Activated T-cell treated with anti-CD3 and anti-CD28 coated beads for 4 hours (primary cell): ENCODE measurements around the gene ZSWIM8.
"Not testable (repeated sequence)": the region's sequence is repeated elsewhere in the genome, so short reads cannot be mapped to it uniquely, and the experiment has no call there.

ENCODE experiments used
- DNase-seq: peaks from one replicate; pipeline ENCODE4 v3.0.0-alpha.2; 2020

Gene ZSWIM8

DNA sequence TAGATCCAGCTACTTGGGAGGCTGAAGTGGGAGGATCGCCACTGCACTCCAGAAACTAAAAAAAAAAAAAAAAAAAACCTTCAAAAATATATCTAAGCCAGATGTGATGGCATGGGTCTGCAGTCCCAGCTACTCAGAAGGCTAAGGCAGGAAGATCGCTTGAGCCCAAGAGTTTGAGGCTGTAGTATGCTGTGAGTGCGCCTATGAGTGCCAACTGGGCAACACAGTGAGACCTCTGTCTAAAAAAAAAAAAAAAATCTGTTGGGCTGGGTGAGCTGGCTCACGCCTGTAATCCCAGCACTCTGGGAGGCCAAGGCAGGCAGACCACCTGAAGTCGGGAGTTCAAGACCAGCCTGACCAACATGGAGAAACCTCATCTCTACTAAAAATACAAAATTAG is 6.4 kb upstream of the ZSWIM8 start:
- DNase-seq, result no peak

DNA sequence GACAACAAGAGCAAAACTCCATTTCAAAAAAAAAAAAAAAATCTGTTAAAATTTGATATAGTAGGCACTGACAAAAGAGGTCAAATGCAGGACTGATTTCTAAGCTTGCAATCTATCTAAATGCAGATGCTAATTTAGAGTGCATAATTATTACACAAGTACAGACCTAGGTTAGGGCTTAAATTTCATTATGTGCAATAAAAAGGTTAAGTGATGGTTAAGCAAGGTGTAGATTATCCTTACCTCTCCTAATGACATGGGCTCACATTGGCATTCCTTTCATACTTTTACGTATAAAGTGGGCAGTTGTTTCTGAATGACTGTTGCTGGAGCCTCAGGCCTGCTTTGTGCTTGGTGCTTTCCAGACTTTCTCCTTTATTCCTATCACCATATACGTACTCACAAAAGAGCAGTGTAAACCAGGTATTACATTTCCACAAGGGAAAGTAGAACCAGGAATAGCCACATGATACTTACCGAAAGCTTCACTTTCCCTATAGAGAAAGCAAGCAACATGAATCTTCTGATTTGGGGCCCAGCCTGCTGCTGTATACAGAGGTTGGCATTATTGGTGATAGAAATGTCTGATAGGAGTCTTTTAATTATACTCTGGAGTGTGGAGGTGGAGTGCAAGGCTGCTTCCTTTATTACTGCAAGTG is 5.7 kb upstream of the ZSWIM8 start:
- DNase-seq, result no peak

DNA sequence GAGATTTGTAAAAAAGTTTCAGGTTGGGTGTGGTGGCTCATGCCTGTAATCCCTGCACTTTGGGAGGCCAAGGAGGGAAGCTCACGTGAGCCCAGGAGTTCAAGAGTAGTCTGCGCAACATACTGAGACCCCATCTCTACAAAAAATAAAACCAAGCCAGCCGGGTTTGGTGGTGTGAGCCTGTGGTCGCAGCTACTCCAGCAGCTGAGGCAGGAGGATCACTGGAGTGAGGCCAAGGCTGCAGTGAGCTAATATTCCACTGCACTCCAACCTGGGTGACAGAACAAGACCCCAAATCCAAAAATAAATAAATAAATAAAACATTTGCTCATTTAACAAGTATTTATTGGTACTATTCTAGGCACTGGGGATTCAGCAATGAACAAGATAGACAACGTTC is 5.1 kb upstream of the ZSWIM8 start:
- DNase-seq, result no peak

GRCh38 chr10:73780966-73781365 is 4.4 kb upstream of the ZSWIM8 start:
- DNase-seq, result no peak

DNA sequence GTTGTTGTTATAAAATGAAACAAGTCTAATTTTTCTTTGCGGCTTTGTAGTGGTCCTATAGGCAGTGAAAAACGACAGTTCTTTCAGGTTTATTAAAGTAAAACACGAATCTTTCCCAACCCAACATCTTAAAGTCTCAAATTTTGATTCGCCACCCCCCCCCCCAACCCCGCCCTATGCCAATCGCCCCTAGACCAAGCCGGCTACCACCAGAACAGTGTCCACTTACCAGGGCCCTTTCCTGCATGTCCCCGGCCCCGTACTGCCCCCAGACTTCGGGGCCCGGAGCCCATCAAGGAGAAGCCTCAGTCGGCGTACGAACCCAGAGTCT is 3.9 kb upstream of the ZSWIM8 start:
- no peak for DNase-seq

GRCh38 chr10:73781879-73782748 is 3.3 kb upstream of the ZSWIM8 start, which contains the start of gene CHCHD1:
TSS of gene CHCHD1 (plus strand) at chr10:73782048. CDS start at chr10:73782076, 28 bp downstream.
- peak; percentile 91 for DNase-seq

- DNase-seq, result no peak
These were observed 2.7 kb upstream of the ZSWIM8 start for GRCh38 chr10:73782749-73783085.

GRCh38 chr10:73785721-73786511 is 510 bp downstream of the ZSWIM8 start:
- DNase-seq, result peak; percentile 36

DNA sequence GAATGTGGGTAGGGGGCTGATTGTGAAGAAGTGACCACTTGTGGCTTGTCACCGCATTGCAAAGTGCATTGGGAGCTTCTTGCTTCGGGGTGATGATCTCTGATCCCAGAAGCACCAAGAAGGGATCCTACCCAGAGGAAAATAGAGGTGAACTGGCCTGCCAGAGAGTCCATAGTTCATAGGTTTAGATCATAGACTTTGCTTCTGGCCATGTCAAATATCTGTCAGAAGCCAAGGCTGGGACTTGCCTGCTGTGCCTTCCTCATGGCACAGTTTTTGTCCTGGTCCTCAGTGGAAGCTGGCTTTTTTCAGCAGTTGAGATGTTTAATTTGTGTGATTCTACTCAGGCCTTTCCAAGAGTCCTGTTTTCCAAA is 1.1 kb downstream of the ZSWIM8 start:
- DNase-seq, result no peak

- DNase-seq, result not testable (repeated sequence)
These were observed 1.8 kb downstream of the ZSWIM8 start for GRCh38 chr10:73787031-73787800.

- DNase-seq, result no peak
These were observed 3.7 kb downstream of the ZSWIM8 start for GRCh38 chr10:73788864-73789658.

- no peak for DNase-seq
These were observed 4.3 kb downstream of the ZSWIM8 start for GRCh38 chr10:73789659-73790055.

GRCh38 chr10:73790886-73791625 is 5.7 kb downstream of the ZSWIM8 start:
- no peak for DNase-seq

DNA sequence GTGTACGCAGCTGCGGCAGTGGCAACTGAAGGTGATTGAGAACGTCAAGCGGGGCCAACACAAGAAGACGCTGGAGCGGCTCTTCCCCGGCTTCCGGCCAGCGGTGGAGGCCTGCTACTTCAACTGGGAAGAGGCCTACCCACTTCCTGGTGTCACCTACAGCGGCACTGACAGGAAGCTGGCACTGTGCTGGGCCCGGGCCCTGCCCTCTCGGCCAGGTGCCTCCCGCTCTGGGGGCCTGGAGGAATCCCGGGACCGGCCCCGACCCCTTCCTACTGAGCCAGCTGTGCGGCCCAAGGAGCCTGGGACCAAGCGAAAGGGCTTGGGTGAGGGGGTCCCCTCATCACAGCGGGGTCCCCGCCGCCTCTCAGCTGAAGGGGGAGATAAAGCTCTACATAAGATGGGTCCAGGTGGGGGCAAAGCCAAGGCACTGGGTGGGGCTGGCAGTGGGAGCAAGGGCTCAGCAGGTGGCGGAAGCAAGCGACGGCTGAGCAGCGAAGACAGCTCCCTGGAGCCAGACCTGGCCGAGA is 6.5 kb downstream of the ZSWIM8 start:
- no peak for DNase-seq

- no peak for DNase-seq
These were observed 8.1 kb downstream of the ZSWIM8 start for GRCh38 chr10:73793456-73793855.

GRCh38 chr10:73795491-73795890 is 10.1 kb downstream of the ZSWIM8 start:
- not testable (repeated sequence) for DNase-seq

DNA sequence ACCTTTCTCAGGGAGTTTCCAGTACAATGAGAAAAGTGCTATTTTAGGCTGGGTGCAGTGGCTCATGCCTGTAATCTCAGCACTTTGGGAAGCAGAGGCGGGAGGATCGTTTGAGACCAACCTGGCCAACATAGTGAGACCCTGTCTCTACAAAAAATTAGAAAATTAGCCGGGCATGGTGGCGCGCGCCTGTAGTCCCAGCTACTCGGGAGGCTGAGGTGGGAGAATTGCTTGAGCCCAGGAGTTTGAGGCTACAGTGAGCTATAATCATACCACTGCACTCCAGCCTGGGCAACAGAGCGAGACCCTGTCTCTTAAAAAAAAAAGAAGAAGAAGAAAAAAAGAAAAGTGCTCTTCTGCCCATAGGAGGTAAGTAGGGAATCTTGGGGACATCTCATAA is 10.6 kb downstream of the ZSWIM8 start:
- not testable (repeated sequence) for DNase-seq

GRCh38 chr10:73796766-73797165 is 11.4 kb downstream of the ZSWIM8 start:
- no peak for DNase-seq

- DNase-seq, result no peak
These were observed 12.1 kb downstream of the ZSWIM8 start for GRCh38 chr10:73797324-73798025.

DNA sequence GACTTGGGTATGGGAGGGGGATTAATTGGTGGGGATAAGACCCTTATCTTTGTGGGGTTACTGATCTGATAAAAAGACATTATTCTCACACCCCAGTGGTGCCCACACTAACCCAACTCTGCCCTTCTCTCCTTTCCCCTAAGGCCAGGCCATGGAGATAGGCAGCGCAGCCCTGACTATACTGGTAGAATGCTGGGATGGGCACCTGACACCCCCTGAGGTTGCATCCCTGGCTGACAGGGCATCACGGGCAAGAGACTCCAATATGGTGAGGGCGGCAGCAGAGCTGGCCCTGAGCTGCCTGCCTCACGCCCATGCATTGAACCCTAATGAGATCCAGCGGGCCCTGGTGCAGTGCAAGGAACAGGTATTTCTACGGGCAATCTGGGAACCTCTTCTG is 12.7 kb downstream of the ZSWIM8 start:
- DNase-seq, result no peak
